Measurements from ENCODE around the gene GRIN2D.
"Not testable (repeated sequence)": the region's sequence is repeated elsewhere in the genome, so short reads cannot be mapped to it uniquely, and the experiment has no call there.

Gene GRIN2D

DNA sequence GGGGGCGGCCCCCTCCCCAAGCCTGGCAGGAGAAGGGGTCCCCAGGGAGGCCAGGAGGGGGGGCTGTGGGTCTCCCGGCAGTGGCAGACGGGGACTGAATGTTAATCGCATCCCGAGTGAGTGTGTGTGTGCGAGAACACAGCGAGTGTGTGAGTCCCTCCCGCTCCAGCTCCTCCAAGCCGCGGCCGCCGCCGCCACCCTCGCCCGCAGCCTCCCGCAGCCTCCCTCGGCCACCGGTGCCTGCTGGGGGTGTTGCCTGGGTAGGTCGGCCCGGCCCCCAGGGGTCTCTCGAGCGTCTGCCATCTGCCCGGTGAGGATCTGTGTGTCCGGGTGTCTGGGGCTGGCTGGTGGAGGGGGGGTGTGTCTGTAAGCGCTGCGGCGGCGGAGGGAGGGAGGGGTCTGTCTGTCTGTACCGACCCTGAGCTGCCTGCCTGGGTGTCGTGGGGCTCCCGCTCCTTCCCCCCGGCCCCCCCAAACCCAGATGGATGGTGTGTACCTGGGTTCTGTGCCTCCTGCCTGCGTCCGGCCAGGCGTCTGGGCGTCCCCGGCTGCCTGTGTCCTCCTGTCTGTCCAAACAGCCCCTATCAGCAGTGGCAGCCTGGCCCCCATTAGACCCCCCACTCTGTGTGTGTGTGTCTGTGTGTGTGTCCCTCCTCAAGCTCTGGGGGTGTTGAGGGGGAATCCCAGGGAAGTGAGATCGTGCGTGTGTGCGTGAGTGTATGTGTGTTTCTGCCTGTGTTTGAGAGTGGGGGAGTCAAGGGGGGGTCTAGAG is at the start of gene GRIN2D:
Gene GRIN2D (plus strand): TSS at position 110 of the 772 bp plus-strand sequence. CDS start 4,725 bp downstream, outside the sequence.
- DNase-seq = peak; percentile 18

DNA sequence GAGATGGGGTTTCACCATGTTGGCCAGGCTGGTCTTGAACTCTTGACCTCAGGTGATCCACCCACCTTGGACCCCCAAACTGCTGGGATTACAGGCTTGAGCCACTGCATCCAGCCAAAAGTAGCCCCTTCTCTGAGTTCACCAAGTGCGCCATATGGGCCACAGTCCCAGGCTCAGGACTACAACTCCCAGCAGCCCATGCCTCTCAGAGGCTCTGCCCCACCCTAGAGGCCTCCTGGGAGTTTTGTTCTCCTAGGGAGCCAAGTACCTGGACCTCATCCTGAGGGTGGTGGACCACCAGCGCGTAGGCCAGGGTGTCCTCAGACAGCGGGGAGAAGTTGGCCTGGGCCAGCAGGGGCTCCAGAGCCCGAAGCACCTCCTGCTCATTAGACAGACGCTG is 48.6 kb upstream of the GRIN2D start:
- no peak for DNase-seq

DNA sequence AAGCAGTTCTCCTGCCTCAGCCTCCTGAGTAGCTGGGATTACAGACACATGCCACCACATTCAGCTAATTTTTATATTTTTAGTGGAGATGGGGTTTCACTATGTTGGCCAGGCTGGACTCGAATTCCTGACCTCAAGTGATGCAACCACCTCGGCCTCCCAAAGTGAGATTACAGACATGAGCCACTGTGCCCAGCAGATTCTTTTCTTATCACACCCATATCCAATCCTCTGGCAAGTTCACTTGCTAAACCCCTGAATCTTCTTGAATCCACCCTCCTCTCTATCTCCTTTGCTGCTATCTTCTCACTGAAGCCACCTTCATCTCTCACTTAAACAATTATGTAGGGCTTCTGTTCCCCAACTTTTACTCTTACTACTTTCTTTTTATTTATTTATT is 47.3 kb upstream of the GRIN2D start:
- DNase-seq = no peak

DNA sequence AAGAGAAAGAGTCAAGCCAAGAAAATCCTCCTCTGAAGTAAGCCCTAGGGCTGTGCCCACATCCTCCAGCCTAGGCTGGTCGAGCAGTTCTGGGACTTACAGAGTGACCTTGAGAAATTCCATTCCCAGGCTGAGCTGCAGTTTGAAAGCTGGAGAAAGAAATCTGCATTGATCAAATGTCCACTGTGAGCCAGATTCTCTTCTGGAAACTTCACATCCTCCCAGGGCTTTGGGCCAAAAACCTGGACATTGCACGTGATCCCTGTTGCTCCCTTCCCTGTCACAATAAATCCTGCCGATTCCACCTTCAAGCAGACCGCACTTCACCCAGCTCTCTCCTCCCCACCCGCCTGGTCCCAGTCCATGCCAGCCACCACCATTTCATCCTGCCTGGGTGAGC is 45.4 kb upstream of the GRIN2D start:
- no peak for DNase-seq

DNA sequence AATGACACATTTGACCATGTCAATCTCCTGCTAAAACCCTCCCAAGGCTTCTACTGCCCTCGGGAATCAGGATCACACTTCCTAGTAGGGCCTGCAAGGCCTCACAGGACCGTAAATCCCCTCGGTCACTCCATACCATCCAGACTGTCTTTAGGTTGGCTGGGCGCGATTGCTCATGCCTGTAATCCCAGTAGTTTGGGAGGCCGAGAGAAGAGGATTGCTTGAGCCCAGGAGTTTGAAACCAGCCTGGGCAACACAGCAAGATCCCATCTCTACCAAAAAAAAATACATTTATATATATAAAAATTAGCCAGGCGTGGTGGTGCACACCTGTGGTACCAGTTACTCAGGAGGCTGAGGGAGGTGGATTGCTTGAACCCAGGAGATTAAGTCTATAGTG is 44.7 kb upstream of the GRIN2D start:
- no peak for DNase-seq

DNA sequence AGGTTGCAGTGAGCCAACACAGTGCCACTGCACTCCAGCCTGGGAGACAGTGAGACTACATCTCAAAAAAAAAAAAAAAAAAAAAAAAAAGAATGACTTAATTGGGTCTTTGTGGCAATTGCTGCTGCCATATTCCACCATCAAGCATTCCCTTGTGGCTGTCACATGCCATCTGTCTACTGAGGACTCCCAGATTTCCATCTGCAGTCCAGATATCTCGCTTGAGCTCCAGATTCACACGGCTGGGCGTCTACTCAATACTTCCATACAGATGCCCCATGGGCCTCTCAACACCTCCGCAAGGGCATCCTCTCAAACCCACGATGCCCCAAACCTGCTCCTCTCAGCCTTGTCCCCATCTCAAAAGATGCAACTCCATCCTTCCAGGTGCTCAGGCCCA is 42.6 kb upstream of the GRIN2D start:
- no peak for DNase-seq

DNA sequence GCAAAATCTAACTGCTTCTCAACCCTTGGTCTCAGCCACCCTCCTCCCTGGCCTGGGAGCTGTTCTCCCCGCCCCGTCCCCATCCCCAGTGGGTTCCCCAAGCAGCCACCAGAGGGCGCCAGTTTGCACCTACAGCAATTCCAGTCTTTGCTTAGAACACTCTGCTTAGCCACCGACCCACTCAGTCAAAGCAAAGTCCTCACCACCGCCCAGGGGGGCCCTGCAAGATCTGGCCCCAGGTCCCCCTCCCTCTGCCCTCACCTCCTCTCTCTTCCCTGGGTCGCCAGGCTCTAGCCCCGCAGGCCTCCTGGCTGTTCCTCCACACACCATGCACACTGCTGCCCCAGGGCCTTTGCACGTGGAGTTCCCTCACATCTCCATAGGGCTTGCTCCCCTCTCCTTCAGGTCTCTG is 42.1 kb upstream of the GRIN2D start:
- peak; percentile 33 for DNase-seq

DNA sequence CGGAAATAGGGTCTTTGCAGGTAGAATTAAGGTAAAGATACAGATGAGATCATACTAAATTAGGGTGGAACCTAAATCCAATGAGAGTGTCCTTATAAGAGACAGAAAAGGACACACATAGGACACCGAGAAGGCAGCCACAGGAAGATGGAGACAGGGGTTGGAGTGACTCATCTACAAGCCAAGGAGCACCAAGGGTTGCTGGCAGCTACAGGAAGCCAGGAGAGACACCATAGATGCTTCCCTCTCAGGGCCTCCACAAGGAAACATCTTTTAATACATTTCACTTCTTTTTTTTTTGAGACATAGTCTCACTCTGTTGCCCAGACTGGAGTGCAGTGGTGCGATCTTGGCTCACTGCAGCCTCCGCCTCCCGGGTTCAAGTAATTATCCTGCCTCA is 39.8 kb upstream of the GRIN2D start:
- no peak for DNase-seq

DNA sequence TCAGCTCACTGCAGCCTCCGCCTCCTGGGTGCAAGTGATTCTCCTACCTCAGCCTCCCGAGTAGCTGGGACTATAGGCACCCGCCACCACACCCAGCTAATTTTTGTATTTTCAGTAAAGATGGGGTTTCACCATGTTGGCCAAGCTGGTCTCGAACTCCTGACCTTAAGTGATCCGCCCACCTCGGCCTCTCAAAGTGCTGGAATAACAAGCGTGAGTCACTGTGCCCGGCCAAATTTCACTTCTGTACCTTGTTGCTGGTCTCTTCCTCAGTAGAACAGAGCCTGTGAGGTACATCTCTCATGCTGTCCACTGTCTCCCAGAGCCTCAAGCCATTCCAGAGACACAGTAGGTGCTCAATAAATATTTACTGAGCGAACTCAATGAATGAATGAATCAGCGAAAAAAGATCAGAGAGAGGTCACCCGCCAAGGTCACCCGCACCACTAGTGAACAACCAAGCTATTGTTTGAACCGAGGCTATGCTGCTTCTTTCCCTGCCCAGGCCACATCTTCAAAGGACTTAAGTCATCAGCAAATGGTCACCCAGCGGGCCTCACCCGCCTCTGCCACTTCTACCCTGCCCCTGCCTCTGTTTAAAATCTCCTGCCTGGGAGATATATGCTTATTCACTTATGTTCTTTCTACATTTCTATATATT is 39.0 kb upstream of the GRIN2D start:
- DNase-seq = no peak

DNA sequence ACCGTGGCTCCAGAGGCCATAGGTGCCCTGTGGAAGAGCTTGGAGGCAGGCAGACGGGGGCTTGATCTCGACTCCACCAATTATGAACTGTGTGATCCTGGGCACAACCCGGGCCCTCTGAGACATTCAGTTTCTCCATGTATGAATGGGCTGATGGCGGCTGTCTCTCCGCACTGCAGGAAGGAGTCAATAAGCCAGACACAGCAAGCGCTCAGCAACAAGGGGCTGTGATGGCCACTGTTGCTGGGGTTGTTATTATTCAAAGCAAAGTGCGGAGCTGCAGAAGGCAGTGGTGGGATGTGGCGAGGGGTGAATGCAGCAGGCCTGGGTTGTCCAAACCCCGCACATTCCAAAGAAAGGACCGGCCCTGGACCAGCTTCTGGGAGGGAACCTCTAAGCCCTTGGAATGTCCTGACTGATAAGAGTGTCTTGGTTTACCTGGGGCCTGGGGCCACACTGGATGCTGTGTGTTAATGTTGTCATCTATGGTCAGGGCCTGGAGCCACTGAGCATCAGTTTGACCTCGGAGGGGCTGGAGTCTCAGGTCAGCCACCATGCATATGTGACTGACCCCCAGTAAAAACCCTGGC is 38.0 kb upstream of the GRIN2D start:
- no peak for DNase-seq

DNA sequence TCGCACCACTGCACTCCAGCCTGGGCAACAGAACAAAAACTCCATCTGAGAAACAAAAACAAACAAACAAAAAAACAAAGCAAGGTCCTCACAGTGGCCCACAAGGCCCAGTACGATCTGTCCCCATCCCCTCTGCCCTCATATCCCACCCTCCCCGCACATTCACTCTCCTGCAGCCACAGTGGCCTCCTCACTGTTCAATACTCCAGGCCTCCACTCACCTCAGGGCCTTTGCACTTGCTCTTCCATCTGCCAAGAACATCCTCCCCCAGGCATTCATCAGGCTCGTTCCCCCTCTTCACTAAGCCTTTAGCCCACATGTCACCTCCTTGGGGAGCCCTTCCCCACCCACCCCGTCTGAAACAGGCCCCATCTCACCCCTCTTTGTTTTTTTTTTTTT is 34.3 kb upstream of the GRIN2D start:
- no peak for DNase-seq

DNA sequence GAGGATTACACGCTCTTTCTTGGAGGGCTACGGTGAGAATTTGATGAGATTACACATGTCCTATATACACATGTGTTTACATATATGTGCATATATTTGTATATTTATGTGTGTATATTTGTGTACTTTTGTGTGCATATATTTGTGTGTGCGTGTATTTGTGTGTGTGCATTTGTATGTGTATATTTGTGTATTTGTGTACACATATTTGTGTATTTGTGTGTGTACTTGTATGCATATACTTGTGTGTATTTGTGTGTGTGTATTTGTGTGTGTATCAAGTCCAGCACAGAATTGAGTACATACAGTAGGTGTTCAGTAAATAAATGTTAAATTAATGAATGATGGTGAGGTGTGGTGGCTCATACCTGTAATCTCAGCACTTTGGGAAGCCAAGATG is 31.6 kb upstream of the GRIN2D start:
- DNase-seq = no peak

DNA sequence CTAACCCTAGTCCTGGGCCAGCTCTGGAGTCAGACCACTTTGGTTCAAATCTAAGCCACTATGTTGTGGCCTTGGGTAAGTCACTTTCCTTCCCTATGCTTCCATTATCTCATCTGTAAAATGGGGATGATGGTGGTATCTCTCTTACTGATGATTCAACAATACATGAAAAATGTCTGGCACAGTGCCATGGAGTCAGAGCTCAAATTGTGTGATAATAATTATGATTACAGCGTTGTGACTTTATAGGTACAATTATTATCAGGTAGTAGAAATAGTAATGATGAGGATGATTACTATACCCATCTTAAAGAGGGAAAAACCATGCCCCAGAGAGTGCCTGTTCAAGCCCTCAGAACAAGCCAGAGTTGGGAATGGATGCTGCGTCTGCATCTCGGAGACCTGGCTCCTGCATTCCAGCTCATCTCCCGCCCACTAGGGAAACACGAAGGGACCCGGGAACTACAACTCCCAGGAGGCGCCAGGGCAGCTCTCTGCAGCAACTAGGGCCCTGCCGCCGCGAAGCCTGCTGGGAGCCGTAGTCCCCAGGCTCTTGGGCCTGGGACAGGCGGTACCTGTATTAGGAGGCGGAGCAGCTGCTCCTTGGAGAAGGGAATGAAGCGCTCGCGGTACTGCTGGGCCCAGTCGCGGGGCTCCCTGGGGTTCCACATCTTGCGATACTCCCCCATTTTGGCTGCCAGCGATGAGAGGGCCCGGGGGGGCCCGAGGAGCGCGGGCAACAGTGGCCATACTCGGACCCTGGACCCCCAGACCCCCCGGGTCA is 30.6 kb upstream of the GRIN2D start:
- DNase-seq = peak; percentile 98

DNA sequence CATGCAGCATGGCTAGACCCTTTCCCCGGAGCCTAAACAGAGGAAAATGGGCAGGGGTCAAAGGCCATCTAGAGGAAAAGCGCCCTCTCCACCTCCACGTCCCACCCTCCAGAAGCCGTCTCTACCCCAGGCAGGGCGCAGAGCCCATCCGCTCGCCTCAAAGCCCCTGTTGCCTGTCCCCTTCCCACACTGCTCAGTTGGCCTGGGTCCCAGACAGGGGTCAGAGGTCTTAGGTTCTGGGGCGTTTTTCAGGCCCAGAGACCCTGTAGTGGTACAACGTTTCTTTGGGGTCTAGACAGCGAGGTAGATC is 30.0 kb upstream of the GRIN2D start:
- DNase-seq = no peak

DNA sequence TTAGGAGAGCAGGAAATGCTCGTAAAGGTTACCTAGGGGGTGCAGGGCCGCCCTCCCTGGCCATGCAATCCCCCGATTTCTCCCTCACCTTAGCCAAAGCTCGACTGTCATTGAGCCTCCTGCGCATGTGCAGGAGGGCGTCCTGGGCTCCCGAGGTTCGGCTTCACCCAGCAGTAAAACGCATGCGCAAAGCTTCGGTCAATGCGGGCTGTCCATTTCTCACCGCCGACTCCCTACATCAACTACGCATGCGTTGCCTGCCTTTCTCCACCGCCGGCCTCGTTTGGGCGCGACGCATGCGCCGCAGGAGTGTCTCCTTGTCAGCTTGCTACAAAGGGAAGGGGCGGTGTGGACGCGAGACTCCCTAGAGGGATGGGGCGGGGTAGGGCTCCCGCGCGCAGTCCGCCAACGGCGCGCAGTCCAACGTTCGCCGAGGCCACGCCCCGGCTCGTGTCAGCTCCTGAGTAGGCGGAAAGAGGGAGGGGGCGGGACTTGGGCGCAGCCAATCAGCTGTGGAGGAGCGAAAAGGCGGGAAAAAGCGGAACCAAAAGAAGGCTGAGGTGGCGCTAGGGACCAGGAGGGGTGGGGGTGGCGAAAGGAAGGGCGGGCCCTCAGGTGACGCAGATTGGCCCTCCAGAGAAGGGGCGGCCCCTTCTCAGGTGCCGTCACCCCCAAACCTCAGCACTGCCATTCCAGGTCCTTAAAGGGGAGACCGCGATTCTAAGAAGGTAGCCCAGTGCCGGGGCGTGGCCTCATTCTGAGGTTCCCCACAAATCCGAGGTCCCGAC is 29.5 kb upstream of the GRIN2D start, which contains the start of the genes SYNGR4 and TMEM143:
Gene SYNGR4 (plus strand): TSS at position 558 of the 788 bp plus-strand sequence. CDS start 1,476 bp downstream, outside the sequence.
Gene TMEM143 (minus strand): TSS at position 131 of the 788 bp plus-strand sequence. CDS start 20 bp downstream, at position 111.
- DNase-seq = peak; percentile 100

DNA sequence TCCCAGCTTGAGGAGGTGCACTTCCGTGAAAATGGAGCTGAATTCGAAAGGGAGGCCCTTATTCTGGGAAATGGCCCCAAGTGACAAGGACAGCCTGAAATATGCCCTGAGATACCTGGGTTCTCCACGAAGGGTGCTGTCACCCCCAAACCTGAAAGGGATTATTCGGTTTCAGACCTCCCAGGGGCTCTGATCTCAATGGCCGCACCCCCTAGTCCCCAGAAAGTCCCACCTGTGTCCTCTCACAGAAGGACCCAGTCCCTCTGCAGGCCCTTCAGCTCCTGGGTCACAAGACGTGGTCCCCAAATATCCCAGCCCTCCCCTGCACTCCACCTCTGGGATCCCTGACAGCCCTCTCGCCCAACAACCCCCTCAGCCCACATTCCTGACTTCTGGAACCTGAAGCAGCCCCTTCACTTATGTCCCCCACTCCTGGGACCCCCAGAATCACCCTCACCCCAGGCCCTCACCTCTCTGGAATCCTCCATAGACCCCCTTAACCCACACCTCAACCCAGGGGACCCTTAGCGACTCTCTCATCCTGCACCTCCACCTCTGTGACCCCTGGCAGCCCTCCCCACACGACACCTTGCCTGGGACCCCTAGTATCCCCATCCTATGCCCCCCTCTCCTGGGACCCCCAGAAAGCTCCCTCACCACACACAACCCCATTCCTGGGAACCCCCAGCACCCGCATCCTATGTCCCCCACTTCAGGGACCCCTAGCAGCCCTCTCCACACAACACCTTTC is 28.7 kb upstream of the GRIN2D start:
- no peak for DNase-seq

DNA sequence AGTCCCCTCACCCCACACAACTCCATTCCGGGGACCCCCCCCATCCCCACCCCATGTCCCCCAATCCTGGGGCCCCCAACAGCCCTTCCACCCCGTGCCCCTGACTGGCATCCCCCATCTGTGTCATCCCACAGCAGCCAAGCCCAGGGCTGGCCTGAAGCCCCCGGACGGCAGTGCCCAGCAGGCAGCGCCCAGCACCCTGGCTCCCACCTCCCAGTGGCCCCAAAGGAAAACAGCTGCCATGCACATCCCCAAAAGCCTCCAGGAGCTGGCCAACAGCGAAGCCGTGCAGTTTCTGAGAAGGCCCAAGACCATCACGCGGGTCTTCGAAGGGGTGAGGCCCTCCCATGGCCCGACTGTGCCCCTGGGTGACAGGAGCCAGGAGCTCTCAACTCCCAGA is 27.9 kb upstream of the GRIN2D start:
- no peak for DNase-seq

DNA sequence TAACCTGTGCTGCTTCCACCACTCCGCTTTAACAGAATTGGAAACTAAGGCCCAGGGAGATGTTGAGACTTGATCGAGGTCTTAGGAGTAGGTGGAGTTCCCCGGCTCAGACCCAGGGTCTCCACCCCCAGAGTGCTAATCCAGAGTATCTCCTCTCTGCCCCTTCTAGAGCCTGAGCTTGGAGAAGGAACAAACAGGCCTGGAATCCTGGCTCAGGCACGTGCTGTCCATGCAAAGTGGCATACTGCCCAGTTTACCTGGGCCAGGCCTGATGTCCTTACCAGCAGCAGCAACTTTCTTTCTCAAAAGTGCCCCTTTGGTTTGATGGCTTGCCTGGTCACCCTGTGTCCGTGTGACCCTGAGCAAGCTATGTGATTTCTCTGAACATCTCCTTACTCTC is 25.6 kb upstream of the GRIN2D start:
- DNase-seq = no peak

DNA sequence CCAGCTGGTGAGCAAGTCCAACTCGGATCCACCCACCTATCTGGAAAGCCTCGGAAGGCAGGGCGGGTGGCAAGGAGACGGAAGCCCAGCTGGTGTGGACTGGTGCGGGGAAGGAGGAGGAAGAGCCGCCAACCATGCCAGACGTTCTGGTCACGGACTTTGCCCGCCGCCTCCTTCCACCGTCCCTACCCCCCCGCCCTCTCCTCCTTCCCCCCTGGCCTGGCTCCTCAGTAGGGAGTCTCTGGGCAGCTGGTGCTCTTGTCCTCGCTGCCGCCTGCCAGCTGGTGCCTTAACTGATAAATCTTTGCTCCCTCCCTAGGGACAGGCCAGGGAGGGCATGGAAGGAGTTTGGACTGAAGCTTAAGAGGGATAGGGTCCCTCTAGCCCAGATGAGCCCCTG is 24.5 kb upstream of the GRIN2D start:
- no peak for DNase-seq

DNA sequence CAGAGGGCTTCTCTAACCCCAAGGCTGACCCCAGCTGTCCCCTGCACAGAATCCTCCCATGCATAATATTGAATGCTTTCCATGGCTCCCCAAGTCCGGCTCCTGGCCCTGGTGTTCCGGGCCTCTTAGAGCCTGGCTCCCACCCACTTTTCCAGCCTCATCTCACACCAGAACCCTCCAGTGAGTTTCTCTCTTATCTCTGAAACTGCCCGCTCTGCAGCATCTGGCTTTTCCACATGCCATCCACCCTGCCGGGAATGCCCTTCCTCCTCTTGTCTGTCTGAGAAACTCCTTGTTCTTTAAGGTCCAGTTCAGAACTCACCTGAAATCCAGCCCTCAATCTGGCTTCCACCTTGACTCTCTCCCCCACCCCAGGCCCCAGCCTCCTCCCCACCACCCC is 22.5 kb upstream of the GRIN2D start:
- no peak for DNase-seq

DNA sequence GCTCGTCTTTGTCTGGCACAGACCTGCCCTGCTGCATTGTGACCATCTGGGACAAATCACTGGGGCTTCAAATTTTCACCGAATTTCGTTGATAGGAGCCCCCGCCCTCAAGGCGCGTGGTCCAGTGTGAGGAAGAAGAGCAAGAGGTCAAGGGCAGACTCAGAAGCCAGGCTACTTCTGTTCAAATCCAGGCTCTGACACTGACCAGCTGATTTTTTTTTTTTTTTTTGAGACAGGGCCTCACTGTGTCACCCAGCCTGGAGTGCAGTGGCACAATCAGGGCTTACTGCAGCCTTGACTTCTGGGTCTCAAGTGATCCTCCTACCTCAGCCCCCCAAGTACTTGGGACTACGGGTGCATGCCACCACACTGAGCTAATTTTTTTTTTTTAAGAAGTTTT is 22.1 kb upstream of the GRIN2D start:
- no peak for DNase-seq

DNA sequence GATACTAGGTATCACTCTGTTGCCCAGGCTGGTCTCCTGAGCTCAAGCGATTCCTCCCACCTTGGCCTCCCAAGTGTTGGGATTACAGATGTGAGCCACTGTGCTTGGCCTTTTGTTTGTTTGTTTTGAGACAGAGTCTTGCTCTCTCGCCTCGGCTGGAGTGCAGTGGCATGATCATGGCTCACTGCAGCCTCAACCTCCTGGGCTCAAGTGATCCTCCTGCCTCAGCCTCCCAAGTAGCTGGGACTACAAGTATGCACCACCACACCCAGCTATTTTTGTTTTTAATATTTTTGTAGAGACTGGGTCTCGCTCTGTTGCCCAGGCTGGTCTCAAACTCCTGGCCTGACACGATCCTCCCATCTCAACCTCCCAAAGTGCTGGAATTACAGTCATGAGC is 21.7 kb upstream of the GRIN2D start:
- not testable (repeated sequence) for DNase-seq
